HepG2 (cell line): ENCODE measurements around the gene CLIP2. TPM values are rescaled to one million over a fixed set of nuclear protein-coding genes. Genes with fewer than 3 reads are reported as not detected.

Source experiments
- CAMTA2 ChIP-seq: sonication (generic); formaldehyde crosslinking; IDR thresholded peaks from 2 replicates; pipeline ENCODE4 v1.4.0; 2020; ENCODE audit warnings: mild to moderate bottlenecking, missing genetic modification reagents, borderline replicate concordance
- KAT7 ChIP-seq: IDR thresholded peaks from 2 replicates; pipeline ENCODE4 v1.6.1; 2018; ENCODE audit warnings: borderline replicate concordance, missing compliant biosample characterization
- POLR2A ChIP-seq, 2 experiments: IDR thresholded peaks; 2 replicates each; pipeline ENCODE4 v1.6.1; 2011; ENCODE audit warnings: low read depth in 2 of 2, low read length in 2 of 2, mild to moderate bottlenecking in 1 of 2, moderate library complexity in 1 of 2; ENCODE audit not compliant: insufficient read depth in 1 of 2
- SOX6 ChIP-seq, 2 experiments: fragments of 450-650 bp in 1 of 2; sonication (generic) in 1 of 2; formaldehyde crosslinking in 1 of 2; IDR thresholded peaks; 2 replicates each; pipeline versions ENCODE4 v1.4.0 to v1.6.1; 2017 to 2020; ENCODE audit warnings: antibody characterized with exemption in 1 of 2, mild to moderate bottlenecking in 1 of 2, missing genetic modification reagents in 1 of 2
- TFAP4 ChIP-seq: sonication (generic); IDR thresholded peaks from 2 replicates; pipeline ENCODE4 v1.6.1; 2016; ENCODE audit warnings: low read depth, borderline replicate concordance
- THAP7 ChIP-seq: sonication (generic); formaldehyde crosslinking; IDR thresholded peaks from 2 replicates; pipeline ENCODE4 v1.8.1; 2023; ENCODE audit warnings: mild to moderate bottlenecking, missing genetic modification reagents
- TRIM22 ChIP-seq: fragments of 450-650 bp; IDR thresholded peaks from 2 replicates; pipeline ENCODE4 v1.6.1; 2017
- ZBTB49 ChIP-seq: sonication (generic); formaldehyde crosslinking; IDR thresholded peaks from 2 replicates; pipeline ENCODE4 v1.4.0; 2020; ENCODE audit warnings: missing genetic modification reagents, borderline replicate concordance
- ZNF207 ChIP-seq: fragments of 450-650 bp; IDR thresholded peaks from 2 replicates; pipeline ENCODE4 v1.6.1; 2016; ENCODE audit warnings: antibody characterized with exemption, borderline replicate concordance
- ZNF232 ChIP-seq: sonication (generic); formaldehyde crosslinking; IDR thresholded peaks from 2 replicates; pipeline ENCODE4 v1.4.0; 2020; ENCODE audit warnings: missing genetic modification reagents, borderline replicate concordance
- ZNF33B ChIP-seq: sonication (generic); formaldehyde crosslinking; IDR thresholded peaks from 2 replicates; pipeline ENCODE4 v1.5.1; 2020; ENCODE audit warnings: mild to moderate bottlenecking, missing genetic modification reagents
- ZNF607 ChIP-seq: sonication (generic); formaldehyde crosslinking; IDR thresholded peaks from 2 replicates; pipeline ENCODE4 v1.5.1; 2020; ENCODE audit warnings: missing genetic modification reagents, mild to moderate bottlenecking, borderline replicate concordance
- ZNF687 ChIP-seq: sonication (generic); formaldehyde crosslinking; IDR thresholded peaks from 2 replicates; pipeline ENCODE4 v1.5.1; 2020; ENCODE audit warnings: mild to moderate bottlenecking, missing genetic modification reagents, moderate library complexity
- ZNF710 ChIP-seq: sonication (generic); formaldehyde crosslinking; IDR thresholded peaks from 2 replicates; pipeline ENCODE4 v1.5.0; 2020; ENCODE audit warnings: mild to moderate bottlenecking, missing genetic modification reagents, borderline replicate concordance
- polyA plus RNA-seq, 8 experiments: library from polyadenylated mRNA; depleted of rRNA in 3 of 8; stranded (reverse) in 7 of 8; unstranded in 1 of 8; fragments of >200 nt; fragmentation: Illumina TruSeq in 4 of 8; extraction: Trizol in 4 of 8; gene quantifications; 2 replicates each; pipeline versions ENCODE4 v1.2.1 to v1.2.3, GENCODE V29; 2011 to 2016; ENCODE audit warnings: low read depth in 4 of 8, missing spikeins in 1 of 8, mixed read lengths in 1 of 8; ENCODE audit not compliant: insufficient read depth in 1 of 8
- total RNA-seq, 5 experiments: library from RNA; depleted of rRNA; stranded (reverse); fragments of >200 nt; fragmentation: Illumina TruSeq; extraction: Trizol; gene quantifications; 2 replicates each; pipeline ENCODE4 v1.2.3, GENCODE V29; 2016; ENCODE audit warnings: low read depth in 1 of 5

CLIP2 gene
- total and polyA plus RNA-seq, 2 of the 13 experiments (the other 11 are each of a cell fraction or from before 2014, with no cell fraction given) = 6.5 to 17.4 TPM

- no peak for TF ChIP-seq THAP7 (CRISPR knock-in tag)
- peak in 1 of 2 experiments; percentile 41; a peak in 2 of 4 replicates for TF ChIP-seq POLR2A (IDR thresholded peaks at IDR 0.05; ENCODE audit: insufficient read depth in 1 of 2, low read depth in 2 of 2, low read length in 2 of 2)
- no peak for TF ChIP-seq ZNF207
- peak; percentile 86 for TF ChIP-seq ZNF687 (CRISPR knock-in tag)
- no peak for TF ChIP-seq CAMTA2 (CRISPR knock-in tag)
- peak; percentile 37; the same call in 1 of the 2 replicates for TF ChIP-seq ZNF607 (CRISPR knock-in tag)
- no peak for TF ChIP-seq ZNF33B (CRISPR knock-in tag)
- no peak for TF ChIP-seq ZBTB49 (CRISPR knock-in tag)
- TF ChIP-seq ZNF232 (CRISPR knock-in tag) = no peak
- peak; percentile 71; the same call in 1 of the 2 replicates for TF ChIP-seq TFAP4
- TF ChIP-seq SOX6 (IDR thresholded peaks at IDR 0.05) = no peak
- TF ChIP-seq SOX6 (CRISPR knock-in tag; IDR thresholded peaks at IDR 0.05) = no peak
- TF ChIP-seq KAT7 (CRISPR knock-in tag) = no peak
- no peak for TF ChIP-seq TRIM22
- TF ChIP-seq ZNF710 (CRISPR knock-in tag) = no peak
Measured at GRCh38 chr7:74272305-74273038, 16.7 kb upstream of the CLIP2 start (continued).
